Gastrocnemius medialis (tissue), 4 donors: ENCODE data around the gene SDCCAG8. TPM values are rescaled to one million over a fixed set of nuclear protein-coding genes. Genes with fewer than 3 reads are reported as not detected.
A peak's percentile ranks its signal among the peaks of the same experiment; 100 is the strongest.

Source experiments
- ATAC-seq, 2 donors: fragments of 150-250 bp; one replicate each; pipeline ENCODE4 v1.9.1; 2016
- DNase-seq, 2 donors: peaks; one replicate each; pipeline ENCODE4 v3.0.0-alpha.2; 2019
- H3K27ac ChIP-seq, 4 donors: fragments of 200-600 bp; sonication (generic); 1 replicate in 1 of 4; 2 replicates in 3 of 4; pipeline ENCODE4 v1.5.1; 2016 to 2018; ENCODE audit warnings: mild to moderate bottlenecking in 2 of 4, moderate library complexity in 1 of 4
- H3K27me3 ChIP-seq, 3 donors: fragments of 200-600 bp; sonication (generic) in 2 of 3; 1 replicate in 1 of 3; 2 replicates in 2 of 3; pipeline versions ENCODE4 v1.5.1 to v1.6.0; 2016 to 2019; ENCODE audit warnings: mild to moderate bottlenecking in 1 of 3, moderate library complexity in 1 of 3
- H3K36me3 ChIP-seq, 2 donors: fragments of 200-600 bp; sonication (generic) in 1 of 2; one replicate each; pipeline ENCODE4 v1.5.1; 2017 to 2018
- H3K4me1 ChIP-seq, 2 donors: fragments of 200-600 bp; sonication (generic) in 1 of 2; one replicate each; pipeline ENCODE4 v1.5.1; 2016 to 2017; ENCODE audit warnings: mild to moderate bottlenecking in 2 of 2
- H3K4me3 ChIP-seq, 4 donors: fragments of 200-600 bp; sonication (generic) in 3 of 4; 1 replicate in 1 of 4; 2 replicates in 3 of 4; pipeline ENCODE4 v1.5.1; 2016 to 2019; ENCODE audit warnings: mild to moderate bottlenecking in 2 of 4
- H3K9me3 ChIP-seq, 3 donors: fragments of 200-600 bp; sonication (generic) in 2 of 3; 1 replicate in 1 of 3; 2 replicates in 2 of 3; pipeline ENCODE4 v1.5.1; 2016 to 2019
- POLR2A ChIP-seq, 2 donors: fragments of 450-650 bp; IDR thresholded peaks; one replicate each; pipeline ENCODE4 v1.6.1; 2017; ENCODE audit warnings: antibody characterized with exemption in 2 of 2, mild to moderate bottlenecking in 2 of 2, moderate library complexity in 2 of 2
- in situ Hi-C, 4 donors: fragments of 200-750 bp; cut with MboI; loops; one replicate each; pipeline versions ENCODE4 v1.15.0 to v1.8.0; 2017; ENCODE audit warnings: low sequenced_read_pairs in 4 of 4
- intact Hi-C: fragments of 100-400 bp; cut with DNase I; formaldehyde crosslinking; loops from one replicate; pipeline ENCODE4 v1.15.1; 2023; ENCODE audit warnings: low total_unique reads
- total RNA-seq, 4 donors: library from RNA; depleted of rRNA; stranded (reverse); fragments of >200 nt; gene quantifications; one replicate each; pipeline versions ENCODE4 v1.1.0 to v1.2.3, GENCODE V29; 2016
- TF ChIP-seq, protein P1 (sequence below), 5 experiments: fragments of 450-650 bp in 3 of 5; fragments of 200-600 bp in 2 of 5; sonication (generic) in 2 of 5; IDR thresholded peaks in 4 of 5; conservative IDR thresholded peaks in 1 of 5; 1 replicate in 4 of 5; 2 replicates in 1 of 5; pipeline ENCODE4 v1.5.1; 2016 to 2019; ENCODE audit warnings: antibody characterized with exemption in 5 of 5, mild to moderate bottlenecking in 3 of 5, moderate library complexity in 3 of 5

The SDCCAG8 gene
- total RNA-seq, 4 donors from 2014 or later = 12.3 to 33.9 (median 26.1) TPM

DNA sequence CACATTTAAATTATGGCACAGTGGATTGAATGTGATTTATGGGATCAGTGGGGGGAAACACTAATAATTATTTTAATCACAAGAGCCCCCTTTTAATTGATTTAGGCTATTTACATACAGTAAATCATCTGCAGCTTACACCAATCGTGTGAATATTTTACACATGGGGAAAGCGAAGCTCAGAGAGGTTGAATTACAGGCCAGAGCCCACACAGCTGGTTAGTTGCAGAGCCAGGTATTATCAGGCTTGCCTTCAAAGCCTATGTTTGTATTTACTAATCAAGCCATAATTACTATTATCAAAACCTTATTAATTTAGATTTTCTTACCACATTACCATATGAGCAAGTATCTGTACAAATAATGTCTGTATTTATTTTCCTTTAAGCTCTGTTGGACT, 749 bp downstream of the SDCCAG8 start:
- no peaks in the 10 kb centered on the region for H3K27me3 ChIP-seq
- DNase-seq = no peak
- H3K36me3 ChIP-seq = no peaks in the 10 kb centered on the region
- no peak for ATAC-seq
- peak overlapping the region; percentile 87 to 97 (median 96) for H3K27ac ChIP-seq
- intact Hi-C loops = loop anchor here (10.0 kb wide), 5 partner anchors 62 to 1612 kb away; partner anchors contain the start of genes CHML, DESI2, HNRNPU and OPN3
- peak overlapping the region; percentile 78 to 95 (median 79) for H3K4me3 ChIP-seq
- in situ Hi-C loops = loop anchor here in 2 of 4 donors (25.0 kb wide), 2 partner anchors 1581 to 1606 kb away; partner anchors contain the start of genes COX20 (in 1 of the 2) and HNRNPU (in 1 of the 2)
- H3K4me1 ChIP-seq = peaks cover 42 to 43% of the 10 kb centered on the region in 2 donors
- TF ChIP-seq POLR2A (IDR thresholded peaks at IDR 0.05) = no peak
- TF ChIP-seq, protein P1, sequence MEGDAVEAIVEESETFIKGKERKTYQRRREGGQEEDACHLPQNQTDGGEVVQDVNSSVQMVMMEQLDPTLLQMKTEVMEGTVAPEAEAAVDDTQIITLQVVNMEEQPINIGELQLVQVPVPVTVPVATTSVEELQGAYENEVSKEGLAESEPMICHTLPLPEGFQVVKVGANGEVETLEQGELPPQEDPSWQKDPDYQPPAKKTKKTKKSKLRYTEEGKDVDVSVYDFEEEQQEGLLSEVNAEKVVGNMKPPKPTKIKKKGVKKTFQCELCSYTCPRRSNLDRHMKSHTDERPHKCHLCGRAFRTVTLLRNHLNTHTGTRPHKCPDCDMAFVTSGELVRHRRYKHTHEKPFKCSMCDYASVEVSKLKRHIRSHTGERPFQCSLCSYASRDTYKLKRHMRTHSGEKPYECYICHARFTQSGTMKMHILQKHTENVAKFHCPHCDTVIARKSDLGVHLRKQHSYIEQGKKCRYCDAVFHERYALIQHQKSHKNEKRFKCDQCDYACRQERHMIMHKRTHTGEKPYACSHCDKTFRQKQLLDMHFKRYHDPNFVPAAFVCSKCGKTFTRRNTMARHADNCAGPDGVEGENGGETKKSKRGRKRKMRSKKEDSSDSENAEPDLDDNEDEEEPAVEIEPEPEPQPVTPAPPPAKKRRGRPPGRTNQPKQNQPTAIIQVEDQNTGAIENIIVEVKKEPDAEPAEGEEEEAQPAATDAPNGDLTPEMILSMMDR (IDR thresholded peaks at IDR 0.05 in 4 of 5, conservative IDR thresholded peaks at IDR 0.05 in 1 of 5) = no peak
- no peaks in the 10 kb centered on the region for H3K9me3 ChIP-seq

DNA sequence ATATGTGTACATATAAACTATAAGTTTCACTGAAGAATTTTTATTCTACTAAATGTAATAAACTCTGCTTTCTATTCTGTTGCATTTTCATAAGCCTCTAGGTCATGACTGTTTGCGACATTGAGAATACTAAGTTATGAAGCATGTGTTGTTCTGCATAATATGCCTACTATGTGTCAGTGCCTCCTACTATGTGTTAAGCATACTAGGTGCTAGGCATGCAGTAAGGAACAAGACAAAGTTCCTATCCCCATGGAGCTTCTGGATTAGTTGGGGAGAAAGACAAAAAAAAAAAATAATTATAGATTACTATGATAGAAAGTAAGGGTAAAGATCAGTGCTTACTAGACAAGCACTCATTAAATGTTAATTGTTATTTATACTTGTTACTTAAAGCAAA, 1.3 kb downstream of the SDCCAG8 start:
- Histone ChIP-seq H3K27ac (peak overlapping the region; percentile 87 to 97 (median 96)), H3K4me3 (peak overlapping the region in 3 of 4 donors; percentile 78 to 95 (median 79)), H3K27me3 (no peaks in the 10 kb centered on the region), H3K9me3 (no peaks in the 10 kb centered on the region), H3K4me1 (peaks cover 36 to 37% of the 10 kb centered on the region in 2 donors), H3K36me3 (no peaks in the 10 kb centered on the region)
- in situ Hi-C loops = loop anchor here in 2 of 4 donors (25.0 kb wide), 2 partner anchors 1580 to 1605 kb away; partner anchors contain the start of genes COX20 (in 1 of the 2) and HNRNPU (in 1 of the 2)
- DNase-seq (no peak), ATAC-seq (no peak)
- TF ChIP-seq, protein P1 (IDR thresholded peaks at IDR 0.05 in 4 of 5, conservative IDR thresholded peaks at IDR 0.05 in 1 of 5) = no peak
- TF ChIP-seq POLR2A (IDR thresholded peaks at IDR 0.05) = no peak
- intact Hi-C loops = loop anchor here (10.0 kb wide), 5 partner anchors 62 to 1612 kb away; partner anchors contain the start of genes CHML, DESI2, HNRNPU and OPN3

DNA sequence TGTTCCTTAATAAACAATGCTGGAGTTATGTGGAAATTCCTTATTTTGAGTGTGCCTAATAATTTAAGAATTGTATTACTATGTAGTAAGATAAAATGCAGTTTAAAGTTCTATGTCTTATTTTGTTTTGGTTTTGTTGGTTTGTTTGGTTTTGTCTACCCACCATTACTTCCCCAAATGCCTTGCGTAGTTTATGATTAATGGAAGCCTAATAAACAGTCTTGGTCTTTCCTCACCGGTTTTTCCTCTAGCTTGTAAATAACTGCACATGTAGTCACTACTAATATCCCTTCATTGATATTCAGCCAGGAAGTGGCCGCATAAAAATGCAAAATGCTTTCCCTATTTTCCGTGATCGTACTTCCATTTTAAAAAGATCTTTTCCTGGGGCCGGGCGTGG, 2.9 kb downstream of the SDCCAG8 start:
- Histone ChIP-seq H3K36me3 (no peaks in the 10 kb centered on the region), H3K4me1 (peaks cover 22% of the 10 kb centered on the region in 2 donors), H3K27me3 (no peaks in the 10 kb centered on the region), H3K27ac (no peak overlapping the region), H3K9me3 (no peaks in the 10 kb centered on the region), H3K4me3 (no peak overlapping the region)
- no peak for TF ChIP-seq POLR2A (IDR thresholded peaks at IDR 0.05)
- TF ChIP-seq, protein P1 (IDR thresholded peaks at IDR 0.05 in 4 of 5, conservative IDR thresholded peaks at IDR 0.05 in 1 of 5) = no peak
- ATAC-seq = no peak
- no peak for DNase-seq
- intact Hi-C loops (loop anchor here (10.0 kb wide), 5 partner anchors 64 to 1614 kb away; partner anchors contain the start of genes CHML, DESI2, HNRNPU and OPN3), in situ Hi-C loops (loop anchor here in 2 of 4 donors (25.0 kb wide), 2 partner anchors 1579 to 1604 kb away; partner anchors contain the start of genes COX20 (in 1 of the 2) and HNRNPU (in 1 of the 2))

DNA sequence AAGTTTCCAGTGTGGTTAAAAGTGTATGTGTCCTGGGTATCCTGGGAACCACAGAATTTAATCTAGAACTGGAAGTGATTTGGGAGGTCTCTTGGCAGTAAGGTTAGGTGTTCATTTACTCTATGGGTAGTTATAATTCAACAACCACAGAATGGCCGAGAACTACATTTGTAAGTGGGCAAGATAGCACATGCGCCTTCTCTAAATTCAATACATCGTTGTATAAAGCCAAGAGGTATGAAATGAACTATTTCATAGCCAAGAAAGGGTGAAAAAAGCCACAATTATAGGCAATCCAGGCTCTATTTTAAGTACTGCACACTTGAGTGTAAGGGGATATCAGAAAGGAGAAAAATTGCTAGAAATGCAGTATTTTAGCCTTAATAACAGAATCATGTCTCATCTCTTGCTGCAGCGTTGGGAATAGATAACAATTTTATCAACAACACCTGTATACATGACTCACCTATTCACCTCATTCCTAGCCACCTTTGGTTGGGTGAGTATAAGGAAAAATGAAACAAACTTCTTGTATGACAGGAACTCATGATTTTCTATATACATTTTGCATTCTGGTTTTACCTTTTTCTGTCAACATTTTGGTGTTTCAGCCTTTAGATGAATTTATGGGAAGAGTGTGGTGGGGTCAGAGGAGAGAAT, 4.5 kb downstream of the SDCCAG8 start:
- no peaks in the 10 kb centered on the region for H3K27me3 ChIP-seq
- no peak for DNase-seq
- no peak for TF ChIP-seq POLR2A (IDR thresholded peaks at IDR 0.05)
- TF ChIP-seq, protein P1 (IDR thresholded peaks at IDR 0.05 in 4 of 5, conservative IDR thresholded peaks at IDR 0.05 in 1 of 5) = no peak
- intact Hi-C loops (no loop called here), in situ Hi-C loops (loop anchor here in 2 of 4 donors (25.0 kb wide), 2 partner anchors 1577 to 1602 kb away; partner anchors contain the start of genes COX20 (in 1 of the 2) and HNRNPU (in 1 of the 2))
- H3K27ac ChIP-seq = no peak overlapping the region
- H3K36me3 ChIP-seq = no peaks in the 10 kb centered on the region
- no peak for ATAC-seq
- H3K4me3 ChIP-seq = no peak overlapping the region
- no peaks in the 10 kb centered on the region for H3K9me3 ChIP-seq
- peaks cover 20 to 31% of the 10 kb centered on the region in 2 donors for H3K4me1 ChIP-seq
